EL (cell line): Measurements from ENCODE around the gene FAM120B.

Source experiments
- DNase-seq: peaks from one replicate; pipeline ENCODE4 v3.0.0-alpha.2; 2016

FAM120B gene

GRCh38 chr6:170288091-170288631 is 18.4 kb upstream of the FAM120B start:
- DNase-seq, result no peak

- DNase-seq, result no peak
These were observed 17.7 kb upstream of the FAM120B start for GRCh38 chr6:170288852-170289179.

- no peak for DNase-seq
These were observed 17.2 kb upstream of the FAM120B start for GRCh38 chr6:170289180-170289931.

- no peak for DNase-seq
These were observed 16.6 kb upstream of the FAM120B start for GRCh38 chr6:170289951-170290295.

- DNase-seq, result peak; percentile 57
These were observed 16.0 kb upstream of the FAM120B start, which contains the start of gene DLL1 for GRCh38 chr6:170290296-170291128. TSS of gene DLL1 (minus strand) at chr6:170291078. CDS start at chr6:170290139, 939 bp downstream.

GRCh38 chr6:170291271-170292110 is 15.1 kb upstream of the FAM120B start:
- peak; percentile 56 for DNase-seq

- DNase-seq, result no peak
These were observed 14.5 kb upstream of the FAM120B start for GRCh38 chr6:170292111-170292406.

GRCh38 chr6:170292407-170293158 is 14.0 kb upstream of the FAM120B start:
- DNase-seq, result no peak

- DNase-seq, result no peak
These were observed 13.0 kb upstream of the FAM120B start for GRCh38 chr6:170293341-170294231.

GRCh38 chr6:170294298-170294730 is 12.2 kb upstream of the FAM120B start:
- DNase-seq, result no peak

- DNase-seq, result no peak
These were observed 11.6 kb upstream of the FAM120B start for GRCh38 chr6:170294813-170295509.

- DNase-seq, result no peak
These were observed 10.8 kb upstream of the FAM120B start for GRCh38 chr6:170295510-170296422.

- DNase-seq, result no peak
These were observed 10.2 kb upstream of the FAM120B start for GRCh38 chr6:170296423-170296745.

- no peak for DNase-seq
These were observed 9.6 kb upstream of the FAM120B start for GRCh38 chr6:170296746-170297575.

- no peak for DNase-seq
These were observed 8.8 kb upstream of the FAM120B start for GRCh38 chr6:170297576-170298330.

- DNase-seq, result no peak
These were observed 7.9 kb upstream of the FAM120B start for GRCh38 chr6:170298688-170299087.

- no peak for DNase-seq
These were observed 5.4 kb upstream of the FAM120B start for GRCh38 chr6:170301184-170301583.

- DNase-seq, result no peak
These were observed 694 bp upstream of the FAM120B start for GRCh38 chr6:170305805-170306323.
